ENCODE data around the gene TMEM132D. TPM values are rescaled to one million over a fixed set of nuclear protein-coding genes. Genes with fewer than 3 reads are reported as not detected.

TMEM132D gene
- polyA plus RNA-seq, 1 experiment = not detected

DNA sequence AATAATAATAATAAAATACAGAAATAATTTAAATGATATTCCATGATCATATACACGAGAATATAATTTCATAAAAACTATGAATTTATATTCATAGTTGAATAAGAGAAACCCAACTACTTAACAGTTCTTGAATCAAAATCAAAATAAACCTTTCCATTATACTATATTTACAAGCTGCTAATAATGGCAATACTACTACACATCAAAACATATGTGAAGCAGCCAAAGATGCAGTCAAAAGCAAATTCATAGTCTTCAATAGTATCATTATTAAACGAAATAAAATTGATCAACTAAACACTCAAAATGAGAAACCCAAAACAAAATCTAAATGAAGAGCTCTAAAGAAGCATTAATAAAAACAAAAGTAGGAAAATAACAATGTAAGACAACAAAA, 197.1 kb downstream of the TMEM132D start:
- Histone ChIP-seq H3K27me3 (ENCODE audit: control insufficient read depth, insufficient read depth, low read length) (no peaks in the 10 kb centered on the region), H3K4me3 (ENCODE audit: low read depth, low read length) (no peak overlapping the region), H3K27ac (ENCODE audit: low read depth, low read length) (no peak overlapping the region), H3K9me3 (ENCODE audit: control insufficient read depth, insufficient read depth, low read length) (peaks cover 35% of the 10 kb centered on the region)
- CTCF ChIA-PET = no interaction called here
- no peak for DNase-seq (ENCODE audit: low read depth, low spot score)
- TF ChIP-seq, protein P1, sequence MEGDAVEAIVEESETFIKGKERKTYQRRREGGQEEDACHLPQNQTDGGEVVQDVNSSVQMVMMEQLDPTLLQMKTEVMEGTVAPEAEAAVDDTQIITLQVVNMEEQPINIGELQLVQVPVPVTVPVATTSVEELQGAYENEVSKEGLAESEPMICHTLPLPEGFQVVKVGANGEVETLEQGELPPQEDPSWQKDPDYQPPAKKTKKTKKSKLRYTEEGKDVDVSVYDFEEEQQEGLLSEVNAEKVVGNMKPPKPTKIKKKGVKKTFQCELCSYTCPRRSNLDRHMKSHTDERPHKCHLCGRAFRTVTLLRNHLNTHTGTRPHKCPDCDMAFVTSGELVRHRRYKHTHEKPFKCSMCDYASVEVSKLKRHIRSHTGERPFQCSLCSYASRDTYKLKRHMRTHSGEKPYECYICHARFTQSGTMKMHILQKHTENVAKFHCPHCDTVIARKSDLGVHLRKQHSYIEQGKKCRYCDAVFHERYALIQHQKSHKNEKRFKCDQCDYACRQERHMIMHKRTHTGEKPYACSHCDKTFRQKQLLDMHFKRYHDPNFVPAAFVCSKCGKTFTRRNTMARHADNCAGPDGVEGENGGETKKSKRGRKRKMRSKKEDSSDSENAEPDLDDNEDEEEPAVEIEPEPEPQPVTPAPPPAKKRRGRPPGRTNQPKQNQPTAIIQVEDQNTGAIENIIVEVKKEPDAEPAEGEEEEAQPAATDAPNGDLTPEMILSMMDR (IDR thresholded peaks at IDR 0.05; ENCODE audit: low read depth, low read length) = no peak
- POLR2A ChIA-PET = no interaction called here

DNA sequence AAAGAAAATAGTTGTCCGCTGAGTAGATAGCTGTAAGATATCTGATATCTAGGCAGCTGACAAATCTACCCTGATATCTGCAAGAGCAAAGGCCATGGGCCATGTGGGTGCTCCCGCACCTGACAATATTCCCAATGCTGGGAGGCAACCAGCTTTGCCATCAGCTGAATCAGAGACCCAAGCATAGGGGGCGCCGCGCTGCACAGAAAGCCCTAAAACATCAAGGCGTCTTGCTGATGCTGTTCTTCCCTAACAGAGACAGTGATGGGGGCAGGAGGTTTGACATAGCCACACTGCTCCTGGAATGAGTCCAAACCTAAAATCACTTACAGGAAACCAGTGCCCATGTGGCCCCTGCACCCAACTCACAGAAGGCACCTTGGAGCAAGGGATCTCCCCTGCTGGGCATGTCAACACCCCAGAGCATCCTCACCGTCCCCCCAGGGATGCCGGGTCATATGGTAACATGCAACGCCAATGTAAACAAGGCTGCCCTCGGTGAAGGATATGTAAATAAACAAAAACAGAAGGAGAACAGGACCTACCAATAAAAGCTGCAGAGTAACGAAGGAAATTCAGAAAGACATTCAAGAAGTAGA, 199.5 kb downstream of the TMEM132D start:
- ChIA-PET POLR2A (no interaction called here), CTCF (no interaction called here)
- no peaks in the 10 kb centered on the region for H3K27me3 ChIP-seq (ENCODE audit: control insufficient read depth, insufficient read depth, low read length)
- no peak overlapping the region for H3K27ac ChIP-seq (ENCODE audit: low read depth, low read length)
- no peak overlapping the region for H3K4me3 ChIP-seq (ENCODE audit: low read depth, low read length)
- TF ChIP-seq, protein P1 (IDR thresholded peaks at IDR 0.05; ENCODE audit: low read depth, low read length) = no peak
- peaks cover 38% of the 10 kb centered on the region for H3K9me3 ChIP-seq (ENCODE audit: control insufficient read depth, insufficient read depth, low read length)
- no peak for DNase-seq (ENCODE audit: low read depth, low spot score)

DNA sequence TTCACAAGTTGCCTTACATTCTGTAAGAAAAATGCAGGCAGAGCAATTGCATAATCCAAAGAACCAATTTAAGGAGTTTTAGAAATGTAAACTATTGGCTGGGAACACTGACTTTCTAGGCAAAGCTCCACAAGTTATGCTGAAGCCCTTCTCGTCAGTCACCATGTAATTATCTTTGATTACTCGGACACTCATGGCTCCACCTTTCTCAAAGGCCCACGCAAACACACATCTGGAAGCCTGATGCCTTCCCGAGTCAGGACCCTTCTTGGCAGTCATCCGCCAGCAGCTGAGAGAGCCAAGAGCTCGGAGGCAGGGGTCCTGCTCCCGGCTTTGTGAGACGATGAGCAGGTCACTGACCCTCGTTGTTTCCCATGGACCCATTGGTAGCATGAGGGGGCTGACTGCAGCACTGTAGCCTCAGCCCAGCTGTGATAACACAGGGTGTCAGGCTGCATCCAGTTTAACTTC, 202.2 kb downstream of the TMEM132D start:
- Histone ChIP-seq H3K27ac (ENCODE audit: low read depth, low read length) (no peak overlapping the region), H3K27me3 (ENCODE audit: control insufficient read depth, insufficient read depth, low read length) (no peaks in the 10 kb centered on the region), H3K9me3 (ENCODE audit: control insufficient read depth, insufficient read depth, low read length) (peaks cover 36% of the 10 kb centered on the region), H3K4me3 (ENCODE audit: low read depth, low read length) (no peak overlapping the region)
- POLR2A ChIA-PET = no interaction called here
- TF ChIP-seq, protein P1 (IDR thresholded peaks at IDR 0.05; ENCODE audit: low read depth, low read length) = no peak
- no peak for DNase-seq (ENCODE audit: low read depth, low spot score)
- CTCF ChIA-PET = no interaction called here

DNA sequence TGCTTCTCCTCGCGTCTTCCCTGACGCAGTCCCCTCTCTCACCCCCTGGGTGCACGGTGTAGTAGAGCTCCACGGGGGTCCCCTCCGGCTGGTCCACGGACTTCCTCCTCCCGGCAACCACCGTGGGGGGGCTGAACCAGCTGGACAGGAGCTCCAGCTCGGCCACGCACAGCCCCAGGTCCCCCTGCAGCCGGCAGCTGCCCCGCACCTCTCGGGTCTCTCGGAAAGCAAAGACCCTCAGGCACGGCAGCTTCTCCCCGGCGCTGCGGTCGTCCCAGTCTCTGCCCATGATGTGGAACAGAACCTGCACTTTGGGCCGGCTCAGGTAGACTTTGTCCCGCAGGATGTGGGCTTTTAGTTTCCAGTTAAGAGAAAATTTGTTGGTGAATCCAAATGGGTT, 203.8 kb downstream of the TMEM132D start:
- Histone ChIP-seq H3K27me3 (ENCODE audit: control insufficient read depth, insufficient read depth, low read length) (no peaks in the 10 kb centered on the region), H3K9me3 (ENCODE audit: control insufficient read depth, insufficient read depth, low read length) (peaks cover 40% of the 10 kb centered on the region), H3K27ac (ENCODE audit: low read depth, low read length) (no peak overlapping the region), H3K4me3 (ENCODE audit: low read depth, low read length) (no peak overlapping the region)
- TF ChIP-seq, protein P1 (IDR thresholded peaks at IDR 0.05; ENCODE audit: low read depth, low read length) = no peak
- ChIA-PET CTCF (no interaction called here), POLR2A (no interaction called here)
- DNase-seq (ENCODE audit: low read depth, low spot score) = no peak

DNA sequence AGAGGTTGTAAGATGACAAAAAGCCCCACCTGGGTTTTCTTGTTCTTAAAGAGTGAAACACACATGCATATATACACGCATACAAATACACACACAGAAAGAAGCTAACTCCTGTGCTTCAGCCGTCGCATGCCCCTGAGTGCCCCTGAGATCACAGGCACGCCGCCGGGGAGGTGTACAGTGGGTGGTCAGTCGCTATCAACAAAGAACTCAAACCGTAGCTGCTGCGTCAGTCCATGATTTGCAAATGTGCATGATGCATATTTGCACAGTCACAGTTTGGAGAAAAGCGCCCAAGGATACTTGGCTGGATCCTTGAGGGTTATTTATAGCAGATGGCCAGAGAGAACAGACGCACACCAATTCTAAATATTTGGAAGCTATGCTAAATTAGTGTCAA, 206.9 kb downstream of the TMEM132D start:
- POLR2A ChIA-PET = no interaction called here
- TF ChIP-seq, protein P1 (IDR thresholded peaks at IDR 0.05; ENCODE audit: low read depth, low read length) = no peak
- Histone ChIP-seq H3K27ac (ENCODE audit: low read depth, low read length) (no peak overlapping the region), H3K27me3 (ENCODE audit: control insufficient read depth, insufficient read depth, low read length) (no peaks in the 10 kb centered on the region), H3K4me3 (ENCODE audit: low read depth, low read length) (no peak overlapping the region), H3K9me3 (ENCODE audit: control insufficient read depth, insufficient read depth, low read length) (peaks cover 30% of the 10 kb centered on the region)
- CTCF ChIA-PET = no interaction called here
- no peak for DNase-seq (ENCODE audit: low read depth, low spot score)

Data from AG04450 (cell line).